Psoas muscle (tissue), 8 donors: ENCODE measurements around the gene JPH3. TPM values are rescaled to one million over a fixed set of nuclear protein-coding genes. Genes with fewer than 3 reads are reported as not detected.
A peak's percentile ranks its signal among the peaks of the same experiment; 100 is the strongest.

Experiments used
- ATAC-seq, 4 donors: fragments of 200-7000 bp; cut with Tn5 transposase; one replicate each; pipeline ENCODE4 v1.9.1; 2020; ENCODE audit warnings: moderate library complexity in 3 of 4, mild to moderate bottlenecking in 2 of 4
- DNase-seq, 2 donors: peaks; one replicate each; pipeline ENCODE4 v3.0.0-alpha.2; 2020
- H3K27ac ChIP-seq: fragments of 200-600 bp; one replicate; pipeline ENCODE4 v1.8.0; 2022
- H3K27me3 ChIP-seq, 3 donors: fragments of 200-600 bp in 1 of 3; one replicate each; pipeline versions ENCODE4 v1.6.1 to v1.8.0; 2013 to 2022; ENCODE audit warnings: low read length in 2 of 3, mild to moderate bottlenecking in 2 of 3, moderate library complexity in 1 of 3; ENCODE audit not compliant: insufficient read depth in 3 of 3
- H3K36me3 ChIP-seq, 2 donors: fragments of 200-600 bp in 1 of 2; one replicate each; pipeline versions ENCODE4 v1.6.1 to v1.8.0; 2013 to 2022; ENCODE audit warnings: low read depth in 1 of 2, mild to moderate bottlenecking in 1 of 2, moderate library complexity in 1 of 2; ENCODE audit not compliant: insufficient read depth in 1 of 2
- H3K4me1 ChIP-seq: fragments of 200-600 bp; one replicate; pipeline ENCODE4 v1.8.0; 2022
- H3K4me3 ChIP-seq: fragments of 200-600 bp; one replicate; pipeline ENCODE4 v1.8.0; 2022; ENCODE audit warnings: mild to moderate bottlenecking
- H3K9me3 ChIP-seq: fragments of 200-600 bp; one replicate; pipeline ENCODE4 v1.8.0; 2022
- WGBS, 3 donors: extraction: QIAGEN DNeasy Blood & Tissue Kit; methylation state at CpG; one replicate each; pipeline versions ENCODE4 v1.1.6 to v1.1.7; 2013; 5-methylcytosine and 5-hydroxymethylcytosine counted together
- intact Hi-C, 2 donors: fragments of 100-400 bp; cut with DNase I; formaldehyde crosslinking; loops; one replicate each; pipeline versions ENCODE4 v1.11.0 to v1.14.2; 2022
- polyA plus RNA-seq, 3 donors: library from polyadenylated mRNA; stranded (reverse); fragments of 200-250 nt; gene quantifications; one replicate each; pipeline ENCODE4 v1.2.3, GENCODE V29; 2013
- total RNA-seq, 4 donors: library from RNA; stranded (reverse); fragmentation: NEBNext Ultra II Directional in 2 of 4; extraction: Animal tissue kit (Norgen Biotek cat#: 25700) in 2 of 4; gene quantifications; one replicate each; pipeline versions ENCODE4 v1.2.1 to v1.2.4, GENCODE V29; 2021 to 2023
- TF ChIP-seq, protein P1 (sequence below): fragments of 200-600 bp; IDR thresholded peaks from one replicate; pipeline ENCODE4 v1.8.0; 2022; ENCODE audit warnings: antibody characterized with exemption
- donor health status: healthy with polysubstance abuse.
- donor health status: DM: no; HTN: no; CAD: no; lungs with moderate emphysema.
- donor health status: Bipolar disorder and iron deficiency.
- donor health status: healthy.
- donor health status: DM: yes; HTN: yes; CAD: no.
- donor health status: DM: no; HTN: no; CAD: no.
- donor health status: DM: no; HTN: no; CAD: no.
- donor health status: DM: yes; HTN: yes; CAD: no.

Gene JPH3
- total and polyA plus RNA-seq, 7 donors: 0.03 to 0.13 (median 0.04) TPM; not detected in 2

DNA sequence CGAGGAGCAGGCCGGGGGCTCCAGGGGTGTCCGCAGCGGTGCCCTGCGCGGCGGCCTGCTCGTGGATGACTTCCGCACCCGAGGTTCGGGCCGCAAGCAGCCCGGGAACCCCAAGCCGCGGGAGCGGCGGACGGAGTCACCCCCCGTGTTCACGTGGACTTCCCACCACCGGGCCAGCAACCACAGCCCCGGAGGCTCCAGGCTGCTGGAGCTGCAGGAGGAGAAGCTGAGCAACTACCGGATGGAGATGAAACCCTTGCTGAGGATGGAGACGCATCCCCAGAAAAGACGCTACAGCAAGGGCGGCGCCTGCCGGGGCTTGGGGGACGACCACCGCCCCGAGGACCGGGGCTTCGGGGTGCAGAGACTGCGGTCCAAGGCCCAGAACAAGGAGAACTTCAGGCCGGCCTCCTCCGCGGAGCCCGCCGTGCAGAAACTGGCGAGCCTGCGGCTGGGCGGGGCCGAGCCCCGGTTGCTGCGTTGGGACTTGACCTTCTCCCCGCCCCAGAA lies 87.7 kb downstream of the JPH3 start:
- ATAC-seq (no peak), DNase-seq (no peak)
- TF ChIP-seq, protein P1, sequence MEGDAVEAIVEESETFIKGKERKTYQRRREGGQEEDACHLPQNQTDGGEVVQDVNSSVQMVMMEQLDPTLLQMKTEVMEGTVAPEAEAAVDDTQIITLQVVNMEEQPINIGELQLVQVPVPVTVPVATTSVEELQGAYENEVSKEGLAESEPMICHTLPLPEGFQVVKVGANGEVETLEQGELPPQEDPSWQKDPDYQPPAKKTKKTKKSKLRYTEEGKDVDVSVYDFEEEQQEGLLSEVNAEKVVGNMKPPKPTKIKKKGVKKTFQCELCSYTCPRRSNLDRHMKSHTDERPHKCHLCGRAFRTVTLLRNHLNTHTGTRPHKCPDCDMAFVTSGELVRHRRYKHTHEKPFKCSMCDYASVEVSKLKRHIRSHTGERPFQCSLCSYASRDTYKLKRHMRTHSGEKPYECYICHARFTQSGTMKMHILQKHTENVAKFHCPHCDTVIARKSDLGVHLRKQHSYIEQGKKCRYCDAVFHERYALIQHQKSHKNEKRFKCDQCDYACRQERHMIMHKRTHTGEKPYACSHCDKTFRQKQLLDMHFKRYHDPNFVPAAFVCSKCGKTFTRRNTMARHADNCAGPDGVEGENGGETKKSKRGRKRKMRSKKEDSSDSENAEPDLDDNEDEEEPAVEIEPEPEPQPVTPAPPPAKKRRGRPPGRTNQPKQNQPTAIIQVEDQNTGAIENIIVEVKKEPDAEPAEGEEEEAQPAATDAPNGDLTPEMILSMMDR: no peak
- Histone ChIP-seq H3K36me3 (no peaks in the 10 kb centered on the region), H3K4me1 (no peaks in the 10 kb centered on the region), H3K9me3 (no peaks in the 10 kb centered on the region), H3K4me3 (no peak overlapping the region), H3K27ac (no peak overlapping the region), H3K27me3 (peaks cover 0 to 48% (median 12%) of the 10 kb centered on the region in 3 donors)
- intact Hi-C loops: no loop called here
- WGBS, 3 donors: 88 to 91% (median 90%) methylated on average over 36 to 46 of the region's 46 CpGs

- intact Hi-C loops: no loop called here
Observed at GRCh38 chr16:87690911-87691685, 88.8 kb downstream of the JPH3 start.

DNA sequence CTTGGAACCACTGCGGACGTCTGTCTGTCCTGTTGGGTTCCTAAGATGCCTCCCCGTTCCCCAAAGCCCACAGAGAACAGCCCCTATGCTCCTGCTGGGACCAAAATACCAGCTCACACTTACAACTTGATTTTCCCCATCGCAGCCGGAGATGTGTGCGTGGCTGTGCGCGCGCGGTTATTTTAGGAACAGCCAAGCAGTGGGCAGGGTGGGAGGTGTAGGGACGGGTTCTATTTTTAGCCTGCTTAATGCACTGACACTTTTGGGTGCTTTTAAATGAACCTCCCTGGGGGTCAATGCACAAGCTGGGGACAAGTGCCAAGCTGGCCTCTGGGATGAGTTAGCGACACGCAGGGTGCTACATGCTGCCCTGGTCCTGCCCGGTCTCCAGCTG lies 89.4 kb downstream of the JPH3 start:
- Histone ChIP-seq H3K4me1 (no peaks in the 10 kb centered on the region), H3K36me3 (peaks cover 0 to 6% of the 10 kb centered on the region in 2 donors), H3K4me3 (no peak overlapping the region), H3K9me3 (no peaks in the 10 kb centered on the region), H3K27ac (no peak overlapping the region), H3K27me3 (peaks cover 0 to 37% (median 7%) of the 10 kb centered on the region in 3 donors)
- ATAC-seq (peak in 1 of 4 donors; percentile 6), DNase-seq (no peak)
- intact Hi-C loops: no loop called here
- 39 to 45% (median 40%) methylated on average over 14 of the region's 14 CpGs for WGBS, 3 donors
- TF ChIP-seq, protein P1: no peak

More at GRCh38 chr16:87690911-87691685, 88.8 kb downstream of the JPH3 start:
- no peak for DNase-seq
- peaks cover 0 to 39% (median 7%) of the 10 kb centered on the region in 3 donors for H3K27me3 ChIP-seq
- ATAC-seq: peak in 1 of 4 donors; percentile 10
- WGBS, 3 donors: 48 to 51% (median 50%) methylated on average over 25 to 33 of the region's 33 CpGs
- H3K4me1 ChIP-seq: no peaks in the 10 kb centered on the region
- H3K27ac ChIP-seq: no peak overlapping the region
- TF ChIP-seq, protein P1: no peak
- peaks cover 0 to 3% of the 10 kb centered on the region in 2 donors for H3K36me3 ChIP-seq
- no peak overlapping the region for H3K4me3 ChIP-seq
- H3K9me3 ChIP-seq: no peaks in the 10 kb centered on the region

GRCh38 chr16:87692176-87692575 lies 89.9 kb downstream of the JPH3 start:
- H3K27ac ChIP-seq: no peak overlapping the region
- 38 to 62% (median 39%) methylated on average over 7 of the region's 7 CpGs for WGBS, 3 donors
- intact Hi-C loops: no loop called here
- H3K27me3 ChIP-seq: peaks cover 0 to 32% (median 7%) of the 10 kb centered on the region in 3 donors
- no peaks in the 10 kb centered on the region for H3K4me1 ChIP-seq
- TF ChIP-seq, protein P1: no peak
- H3K36me3 ChIP-seq: peaks cover 0 to 6% of the 10 kb centered on the region in 2 donors
- H3K4me3 ChIP-seq: no peak overlapping the region
- peak in 1 of 4 donors; percentile 21 for ATAC-seq
- no peaks in the 10 kb centered on the region for H3K9me3 ChIP-seq
- DNase-seq: no peak
